K562 (cell line): ENCODE data around the gene THADA. TPM values are rescaled to one million over a fixed set of nuclear protein-coding genes. Genes with fewer than 3 reads are reported as not detected.

ENCODE experiments used
- CXXC5 ChIP-seq: fragments of 250-450 bp; sonication (Bioruptor Pico); IDR thresholded peaks from 2 replicates; pipeline ENCODE4 v1.8.0; 2022; ENCODE audit warnings: inconsistent platforms, mild to moderate bottlenecking, moderate library complexity
- FUS ChIP-seq: fragments of 200-400 bp; formaldehyde crosslinking; optimal IDR thresholded peaks from 2 replicates; pipeline ENCODE3; 2017; ENCODE audit warnings: low read depth, low read length
- GABPB1 ChIP-seq: sonication (generic); formaldehyde crosslinking; IDR thresholded peaks from 2 replicates; pipeline ENCODE4 v1.8.0; 2022; ENCODE audit warnings: mild to moderate bottlenecking, missing genetic modification reagents
- HEY1 ChIP-seq: fragments of 250-450 bp; sonication (Bioruptor Pico); IDR thresholded peaks from 2 replicates; pipeline ENCODE4 v1.5.0; 2020; ENCODE audit warnings: mild to moderate bottlenecking, moderate library complexity, borderline replicate concordance
- KDM5B ChIP-seq: fragments of 200-600 bp; sonication (generic); IDR thresholded peaks from 2 replicates; pipeline ENCODE4 v1.6.1; 2012; ENCODE audit warnings: low read depth, mild to moderate bottlenecking, moderate library complexity, low read length, control low read depth, inconsistent platforms; ENCODE audit not compliant: insufficient replicate concordance
- KHSRP ChIP-seq: fragments of 450-650 bp; IDR thresholded peaks from 2 replicates; pipeline ENCODE4 v1.6.1; 2017
- MBD2 ChIP-seq: sonication (generic); IDR thresholded peaks from 2 replicates; pipeline ENCODE4 v1.6.1; 2016; ENCODE audit warnings: low read depth, borderline replicate concordance
- MTF1 ChIP-seq: fragments of 250-450 bp; sonication (Bioruptor Pico); IDR thresholded peaks from 2 replicates; pipeline ENCODE4 v1.9.0; 2021; ENCODE audit warnings: moderate library complexity, mild to moderate bottlenecking, inconsistent platforms, borderline replicate concordance
- MYBL2 ChIP-seq, 2 experiments: fragments of 450-650 bp in 1 of 2; sonication (generic) in 1 of 2; formaldehyde crosslinking in 1 of 2; IDR thresholded peaks; 2 replicates each; pipeline versions ENCODE4 v1.6.1 to v1.8.1; 2017 to 2022; ENCODE audit warnings: borderline replicate concordance in 1 of 2, inconsistent platforms in 1 of 2, low read depth in 1 of 2, mild to moderate bottlenecking in 1 of 2, missing genetic modification reagents in 1 of 2, moderate library complexity in 1 of 2
- NBN ChIP-seq: fragments of 450-650 bp; IDR thresholded peaks from 2 replicates; pipeline ENCODE4 v1.6.1; 2016; ENCODE audit warnings: low read depth, mild to moderate bottlenecking
- NCOA4 ChIP-seq: fragments of 450-650 bp; IDR thresholded peaks from 2 replicates; pipeline ENCODE4 v1.6.1; 2018; ENCODE audit warnings: mild to moderate bottlenecking; ENCODE audit not compliant: partially characterized antibody
- POLR2G ChIP-seq: fragments of 200-400 bp; formaldehyde crosslinking; IDR thresholded peaks from 2 replicates; pipeline ENCODE4 v1.6.1; 2017; ENCODE audit warnings: low read depth, mild to moderate bottlenecking, antibody characterized with exemption, low read length, moderate library complexity
- RBBP5 ChIP-seq: fragments of 200-600 bp; sonication (generic); IDR thresholded peaks from 2 replicates; pipeline ENCODE4 v1.6.1; 2012; ENCODE audit warnings: borderline replicate concordance, mild to moderate bottlenecking, low read length, control low read depth, inconsistent platforms; ENCODE audit not compliant: insufficient read depth, poor library complexity, severe bottlenecking
- RFX1 ChIP-seq: fragments of 450-650 bp; IDR thresholded peaks from 2 replicates; pipeline ENCODE4 v1.6.1; 2016; ENCODE audit warnings: mild to moderate bottlenecking, moderate library complexity
- SETDB1 ChIP-seq: IDR thresholded peaks from one replicate; pipeline ENCODE4 v1.6.1; 2012; ENCODE audit warnings: low read length, control low read depth, inconsistent platforms
- SP2 ChIP-seq: IDR thresholded peaks from 2 replicates; pipeline ENCODE4 v1.6.1; 2011; ENCODE audit warnings: mild to moderate bottlenecking, low read depth, low read length, moderate library complexity; ENCODE audit not compliant: poor library complexity, severe bottlenecking; ENCODE audit errors: extremely low read depth
- TCF3 ChIP-seq: sonication (generic); formaldehyde crosslinking; IDR thresholded peaks from 2 replicates; pipeline ENCODE4 v1.4.0; 2020; ENCODE audit warnings: mild to moderate bottlenecking, missing genetic modification reagents
- WHSC1 ChIP-seq: IDR thresholded peaks from one replicate; pipeline ENCODE4 v1.6.1; 2012; ENCODE audit warnings: low read length, control low read depth, inconsistent platforms
- ZFX ChIP-seq: sonication (generic); formaldehyde crosslinking; IDR thresholded peaks from 2 replicates; pipeline ENCODE4 v1.8.0; 2022; ENCODE audit warnings: mild to moderate bottlenecking, missing genetic modification reagents, moderate library complexity
- ZKSCAN3 ChIP-seq: fragments of 250-450 bp; sonication (Bioruptor Pico); IDR thresholded peaks from 2 replicates; pipeline ENCODE4 v1.4.0; 2020
- ZNF124 ChIP-seq: sonication (generic); formaldehyde crosslinking; IDR thresholded peaks from 2 replicates; pipeline ENCODE4 v1.8.1; 2022; ENCODE audit warnings: missing genetic modification reagents
- ZNF77 ChIP-seq: fragments of 250-450 bp; sonication (Bioruptor Pico); IDR thresholded peaks from 2 replicates; pipeline ENCODE4 v1.5.0; 2020
- polyA plus RNA-seq, 8 experiments: library from polyadenylated mRNA; depleted of rRNA in 4 of 8; stranded (reverse) in 5 of 8; unstranded in 3 of 8; fragments of >200 nt; fragmentation: Nextera tagmentation in 2 of 8; fragmentation: Illumina TruSeq in 1 of 8; extraction: Ambion mirVana in 2 of 8; extraction: Trizol in 1 of 8; gene quantifications; 2 replicates each; pipeline versions ENCODE4 v1.2.1 to v1.2.3, GENCODE V29; 2011 to 2014; ENCODE audit warnings: inconsistent platforms in 1 of 8, missing spikeins in 1 of 8
- total RNA-seq, 7 experiments: library from RNA; depleted of rRNA in 6 of 7; stranded (reverse); fragments of >200 nt in 6 of 7; fragmentation: Illumina TruSeq in 2 of 7; extraction: Trizol in 2 of 7; gene quantifications; 2 replicates each; pipeline versions ENCODE4 v1.2.1 to v1.2.3, GENCODE V29; 2011 to 2021; ENCODE audit warnings: low replicate concordance in 1 of 7
- TF ChIP-seq, protein P1 (sequence below): IDR thresholded peaks from 2 replicates; pipeline ENCODE4 v1.6.1; 2012; ENCODE audit warnings: low read depth, low read length, improper control_type of control experiment, borderline replicate concordance
- TF ChIP-seq, protein P2 (sequence below), 2 experiments: fragments of 250-450 bp in 1 of 2; fragments of 450-650 bp in 1 of 2; sonication (Bioruptor Pico) in 1 of 2; IDR thresholded peaks; 2 replicates each; pipeline versions ENCODE4 v1.6.1 to v1.8.0; 2016 to 2021; ENCODE audit warnings: mild to moderate bottlenecking in 2 of 2, moderate library complexity in 2 of 2, missing compliant biosample characterization in 1 of 2, missing genetic modification characterization in 1 of 2
- TF ChIP-seq, protein P3 (sequence below): fragments of 450-650 bp; IDR thresholded peaks from 2 replicates; pipeline ENCODE4 v1.6.1; 2016
- TF ChIP-seq, protein P4 (sequence below): fragments of 250-450 bp; sonication (Bioruptor Pico); IDR thresholded peaks from 2 replicates; pipeline ENCODE4 v1.9.0; 2021; ENCODE audit warnings: mild to moderate bottlenecking

THADA gene
- total and polyA plus RNA-seq, 9 of the 15 experiments (the other 6 are each of a cell fraction or from before 2014, with no cell fraction given), result 17.8 to 34.7 (median 31.9) TPM

DNA sequence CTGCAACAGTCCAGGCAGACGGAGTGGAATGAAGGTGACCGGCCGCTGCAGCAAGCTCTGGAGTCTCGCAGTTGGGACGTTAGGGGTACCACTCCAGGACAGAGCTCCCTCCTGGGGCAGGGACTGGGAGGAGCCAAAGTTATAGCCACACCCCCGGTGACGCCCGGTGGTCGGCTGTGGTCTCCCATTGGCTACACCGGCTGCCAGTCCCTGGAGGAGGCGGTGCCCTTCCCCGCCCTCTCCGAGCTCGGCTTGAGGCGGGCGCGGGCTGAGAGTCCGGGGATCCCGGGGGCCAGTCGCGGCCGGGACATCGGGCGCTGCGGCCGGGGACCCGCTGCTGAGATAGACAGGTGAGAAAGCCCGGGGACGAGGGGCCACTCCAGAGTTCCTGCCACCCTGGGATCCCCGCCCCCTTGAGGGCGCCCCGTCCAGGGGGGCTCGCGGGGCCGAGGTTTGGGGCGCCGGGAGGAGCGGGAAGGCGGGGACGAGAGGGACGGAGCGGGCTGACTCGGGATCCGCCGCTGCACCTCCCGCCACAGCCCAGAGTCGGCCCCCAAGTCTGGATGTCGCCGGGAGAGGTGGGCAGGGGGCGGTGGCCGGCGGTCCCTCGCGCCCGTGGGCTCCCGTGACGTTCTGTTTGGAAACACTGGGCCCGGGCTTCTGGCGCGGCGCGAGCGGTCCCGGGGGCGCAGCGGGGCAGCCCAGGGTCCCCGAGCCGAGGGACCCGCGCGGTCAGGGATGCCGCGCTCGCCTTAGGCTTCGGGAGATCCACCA lies 41.4 kb upstream of the THADA start, which contains the start of gene PLEKHH2 (continued):
- no peak for TF ChIP-seq NBN
- peak; percentile 83 for TF ChIP-seq SP2
- TF ChIP-seq, protein P1, sequence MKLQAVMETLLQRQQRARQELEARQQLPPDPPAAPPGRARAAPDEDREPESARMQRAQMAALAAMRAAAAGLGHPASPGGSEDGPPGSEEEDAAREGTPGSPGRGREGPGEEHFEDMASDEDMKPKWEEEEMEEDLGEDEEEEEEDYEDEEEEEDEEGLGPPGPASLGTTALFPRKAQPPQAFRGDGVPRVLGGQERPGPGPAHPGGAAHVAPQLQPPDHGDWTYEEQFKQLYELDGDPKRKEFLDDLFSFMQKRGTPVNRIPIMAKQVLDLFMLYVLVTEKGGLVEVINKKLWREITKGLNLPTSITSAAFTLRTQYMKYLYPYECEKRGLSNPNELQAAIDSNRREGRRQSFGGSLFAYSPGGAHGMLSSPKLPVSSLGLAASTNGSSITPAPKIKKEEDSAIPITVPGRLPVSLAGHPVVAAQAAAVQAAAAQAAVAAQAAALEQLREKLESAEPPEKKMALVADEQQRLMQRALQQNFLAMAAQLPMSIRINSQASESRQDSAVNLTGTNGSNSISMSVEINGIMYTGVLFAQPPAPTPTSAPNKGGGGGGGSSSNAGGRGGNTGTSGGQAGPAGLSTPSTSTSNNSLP, result no peak
- no peak for TF ChIP-seq SETDB1
- TF ChIP-seq HEY1 (CRISPR knock-in tag), result no peak
- peak; percentile 82 for TF ChIP-seq POLR2G
- TF ChIP-seq NCOA4, result no peak
- TF ChIP-seq MYBL2 (IDR thresholded peaks at IDR 0.05; ENCODE audit: low read depth), result no peak
- no peak for TF ChIP-seq MYBL2 (CRISPR knock-in tag; IDR thresholded peaks at IDR 0.05; ENCODE audit: borderline replicate concordance)
- no peak for TF ChIP-seq ZNF124 (CRISPR knock-in tag)
- TF ChIP-seq MBD2, result peak; percentile 87
- TF ChIP-seq, protein P2, sequence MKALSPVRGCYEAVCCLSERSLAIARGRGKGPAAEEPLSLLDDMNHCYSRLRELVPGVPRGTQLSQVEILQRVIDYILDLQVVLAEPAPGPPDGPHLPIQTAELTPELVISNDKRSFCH (CRISPR knock-in tag; IDR thresholded peaks at IDR 0.05), result no peak
- TF ChIP-seq, protein P2 (tag; IDR thresholded peaks at IDR 0.05), result no peak
- no peak for TF ChIP-seq ZKSCAN3 (CRISPR knock-in tag)
- TF ChIP-seq KHSRP, result no peak
- peak; percentile 49; the same call in 1 of the 2 replicates for TF ChIP-seq GABPB1 (CRISPR knock-in tag)
- TF ChIP-seq RFX1, result no peak
- TF ChIP-seq, protein P3, sequence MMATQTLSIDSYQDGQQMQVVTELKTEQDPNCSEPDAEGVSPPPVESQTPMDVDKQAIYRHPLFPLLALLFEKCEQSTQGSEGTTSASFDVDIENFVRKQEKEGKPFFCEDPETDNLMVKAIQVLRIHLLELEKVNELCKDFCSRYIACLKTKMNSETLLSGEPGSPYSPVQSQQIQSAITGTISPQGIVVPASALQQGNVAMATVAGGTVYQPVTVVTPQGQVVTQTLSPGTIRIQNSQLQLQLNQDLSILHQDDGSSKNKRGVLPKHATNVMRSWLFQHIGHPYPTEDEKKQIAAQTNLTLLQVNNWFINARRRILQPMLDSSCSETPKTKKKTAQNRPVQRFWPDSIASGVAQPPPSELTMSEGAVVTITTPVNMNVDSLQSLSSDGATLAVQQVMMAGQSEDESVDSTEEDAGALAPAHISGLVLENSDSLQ, result peak; percentile 99
- no peak for TF ChIP-seq ZNF77 (CRISPR knock-in tag)
- no peak for TF ChIP-seq MTF1 (CRISPR knock-in tag)
- no peak for TF ChIP-seq TCF3 (CRISPR knock-in tag)
- TF ChIP-seq, protein P4, sequence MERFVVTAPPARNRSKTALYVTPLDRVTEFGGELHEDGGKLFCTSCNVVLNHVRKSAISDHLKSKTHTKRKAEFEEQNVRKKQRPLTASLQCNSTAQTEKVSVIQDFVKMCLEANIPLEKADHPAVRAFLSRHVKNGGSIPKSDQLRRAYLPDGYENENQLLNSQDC, result no peak
- peak; percentile 72 for TF ChIP-seq RBBP5
- TF ChIP-seq KDM5B, result peak; percentile 68
- TF ChIP-seq WHSC1, result no peak
- peak; percentile 58 for TF ChIP-seq CXXC5
- no peak for TF ChIP-seq FUS
- peak; percentile 73 for TF ChIP-seq ZFX (CRISPR knock-in tag)
